NB4 (cell line): ENCODE data around the gene MAS1.

Experiments
- DNase-seq: peaks from one replicate; pipeline ENCODE4 v3.0.0; 2010; ENCODE audit warnings: low read depth
- H3K4me3 ChIP-seq: one replicate; pipeline ENCODE4 v1.5.1; 2011; ENCODE audit warnings: mild to moderate bottlenecking, low read depth, low read length, moderate library complexity
- CTCF ChIP-seq: IDR thresholded peaks from one replicate; pipeline ENCODE4 v1.5.1; 2012; ENCODE audit warnings: low read depth, low read length
- MYC ChIP-seq: IDR thresholded peaks from 2 replicates; pipeline ENCODE4 v1.6.1; 2011; ENCODE audit warnings: low read depth, low read length
- POLR2A ChIP-seq: IDR thresholded peaks from 2 replicates; pipeline ENCODE4 v1.6.1; 2011; ENCODE audit warnings: mild to moderate bottlenecking; ENCODE audit not compliant: insufficient read length; ENCODE audit errors: extremely low read depth
- TF ChIP-seq, protein P1 (sequence below): IDR thresholded peaks from 2 replicates; pipeline ENCODE4 v1.6.1; 2011; ENCODE audit warnings: low read depth, low read length

Gene MAS1

DNA sequence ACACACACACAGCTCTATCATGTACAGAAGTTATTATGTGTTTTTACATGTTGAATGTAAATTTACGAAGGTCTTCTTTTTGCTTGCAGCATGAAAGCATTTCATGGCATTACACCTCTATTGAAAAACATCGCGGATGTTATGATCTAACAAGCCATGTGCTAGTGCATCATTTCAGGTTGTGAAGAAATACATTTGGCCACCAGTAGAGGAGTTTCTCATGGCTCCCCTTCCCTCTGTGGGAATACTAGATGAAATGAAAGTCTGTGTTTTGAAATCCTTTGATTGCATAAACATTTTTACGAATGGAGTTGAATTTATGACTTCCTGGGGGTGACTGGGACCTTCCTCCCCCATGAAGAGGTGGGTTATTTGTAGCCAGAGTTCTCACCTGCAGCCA lies 17.7 kb downstream of the MAS1 start:
- no peak overlapping the region for H3K4me3 ChIP-seq
- TF ChIP-seq, protein P1, sequence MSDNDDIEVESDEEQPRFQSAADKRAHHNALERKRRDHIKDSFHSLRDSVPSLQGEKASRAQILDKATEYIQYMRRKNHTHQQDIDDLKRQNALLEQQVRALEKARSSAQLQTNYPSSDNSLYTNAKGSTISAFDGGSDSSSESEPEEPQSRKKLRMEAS = peak; percentile 77
- no peak for TF ChIP-seq POLR2A
- TF ChIP-seq MYC = 0 out of 2 replicates have a peak, but pooled peaks have one; percentile 64
- peak; percentile 76 for DNase-seq

DNA sequence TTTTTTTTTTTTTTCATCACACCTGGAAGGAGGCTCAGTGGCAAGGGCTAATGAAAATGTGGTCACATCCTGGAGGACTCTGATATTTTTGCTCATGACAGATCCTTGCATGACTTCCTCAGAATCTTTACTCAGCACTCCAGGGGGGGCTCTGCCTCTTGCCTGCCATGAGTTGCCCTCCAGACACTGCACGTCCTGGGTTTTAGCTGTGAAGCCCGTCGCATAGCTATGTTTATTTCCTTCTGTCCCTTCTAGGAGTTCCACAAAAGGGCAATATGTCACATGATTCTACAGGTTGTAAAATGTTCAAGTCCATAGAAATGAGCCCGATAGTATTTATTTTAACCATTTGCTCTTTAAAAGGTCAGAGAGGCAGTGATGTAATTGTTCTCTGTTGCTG lies 18.2 kb downstream of the MAS1 start:
- H3K4me3 ChIP-seq = no peak overlapping the region
- peak; percentile 64 for DNase-seq
- TF ChIP-seq, protein P1 = no peak
- TF ChIP-seq CTCF = no peak
- no peak for TF ChIP-seq MYC
- no peak for TF ChIP-seq POLR2A

GRCh38 chr6:159910342-159910741 lies 19.6 kb downstream of the MAS1 start:
- no peak overlapping the region for H3K4me3 ChIP-seq
- TF ChIP-seq, protein P1 = no peak
- TF ChIP-seq MYC (no peak), POLR2A (no peak), CTCF (no peak)
- peak; percentile 20 for DNase-seq

DNA sequence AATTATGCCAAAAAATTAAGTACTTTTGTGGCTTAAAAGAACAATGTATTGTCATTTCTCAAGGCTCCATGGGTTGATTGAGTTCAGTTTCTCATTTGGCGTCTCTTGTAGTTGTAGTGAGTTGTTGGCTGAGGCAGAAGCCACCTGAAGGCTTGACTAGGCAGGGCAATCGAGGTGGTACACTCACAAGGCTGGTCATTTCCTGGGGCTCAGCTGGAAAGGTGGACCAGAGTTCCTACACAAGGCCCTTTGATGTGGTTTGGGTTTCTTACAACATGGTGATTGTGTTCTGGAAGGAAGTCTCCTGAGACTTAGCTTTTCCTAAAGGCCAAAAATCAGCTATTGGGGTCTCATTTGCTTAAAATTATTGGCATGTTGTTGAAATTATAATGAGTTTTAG lies 22.6 kb downstream of the MAS1 start:
- H3K4me3 ChIP-seq = no peak overlapping the region
- no peak for DNase-seq
- no peak for TF ChIP-seq POLR2A
- TF ChIP-seq CTCF = no peak
- TF ChIP-seq, protein P1 = no peak
- no peak for TF ChIP-seq MYC

DNA sequence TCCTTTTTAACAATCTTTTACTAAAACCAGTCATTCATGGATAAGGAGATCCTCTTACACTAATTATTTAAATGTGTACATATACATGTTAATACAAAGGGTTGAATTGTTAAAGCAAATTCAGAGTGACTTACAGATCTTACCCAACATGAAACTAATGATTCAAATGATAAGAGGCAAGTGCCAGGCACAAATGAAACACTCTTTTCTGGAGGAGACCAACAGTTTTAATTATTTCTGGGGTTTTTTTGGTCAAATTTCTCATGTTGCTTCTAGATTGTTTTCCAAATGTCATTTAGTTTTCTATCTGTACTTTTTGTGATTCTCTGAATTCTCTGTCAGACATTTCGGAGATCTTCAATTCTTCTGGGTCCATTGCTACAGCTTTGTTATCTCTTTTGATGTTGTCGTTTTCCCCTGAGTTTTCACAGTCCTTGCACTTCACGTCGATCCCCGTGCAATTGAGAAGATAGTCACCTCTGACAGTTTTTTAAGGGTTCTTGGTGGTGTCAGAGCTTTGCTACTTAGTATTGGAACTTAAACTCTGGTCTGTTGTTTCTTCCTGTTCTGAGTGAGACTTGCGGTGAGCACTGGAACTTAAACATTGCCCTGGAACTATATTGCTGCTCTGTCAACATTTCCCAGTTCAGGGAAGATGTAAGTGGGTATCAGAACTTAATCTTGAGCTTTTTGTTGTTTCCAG lies 23.2 kb downstream of the MAS1 start:
- DNase-seq = no peak
- no peak overlapping the region for H3K4me3 ChIP-seq
- TF ChIP-seq CTCF (no peak), MYC (no peak), POLR2A (no peak)
- TF ChIP-seq, protein P1 = no peak

- no peak overlapping the region for H3K4me3 ChIP-seq
- TF ChIP-seq MYC (no peak), CTCF (no peak), POLR2A (no peak)
- TF ChIP-seq, protein P1 = no peak
- DNase-seq = no peak
These were observed 23.8 kb downstream of the MAS1 start for GRCh38 chr6:159914565-159914923.
